Neural progenitor cell (in vitro differentiated cells): Measurements from ENCODE around the gene TUT1. TPM values are rescaled to one million over a fixed set of nuclear protein-coding genes. Genes with fewer than 3 reads are reported as not detected.
A peak's percentile ranks its signal among the peaks of the same experiment; 100 is the strongest.
"Not testable (repeated sequence)": the region's sequence is repeated elsewhere in the genome, so short reads cannot be mapped to it uniquely, and the experiment has no call there.

Source experiments
- DNase-seq: peaks from one replicate; pipeline ENCODE4 v3.0.0-alpha.2; 2016; ENCODE audit warnings: low spot score
- H2AFZ ChIP-seq: fragments of 200-600 bp; sonication (generic); replicated peaks from 2 replicates; pipeline ENCODE4 v1.6.1; 2016; ENCODE audit warnings: antibody characterized with exemption
- H3F3A ChIP-seq: fragments of 200-600 bp; sonication (generic); 2 replicates; pipeline ENCODE4 v1.6.1; 2016; ENCODE audit warnings: antibody characterized with exemption, low read depth
- H3K27ac ChIP-seq: fragments of 200-600 bp; sonication (generic); 2 replicates; pipeline ENCODE4 v1.5.1; 2016; ENCODE audit warnings: mild to moderate bottlenecking
- H3K27me3 ChIP-seq: fragments of 200-600 bp; sonication (generic); 2 replicates; pipeline ENCODE4 v1.6.1; 2016; ENCODE audit warnings: mild to moderate bottlenecking, moderate library complexity
- H3K36me3 ChIP-seq: fragments of 200-600 bp; sonication (generic); 2 replicates; pipeline ENCODE4 v1.5.1; 2016
- H3K4me1 ChIP-seq: fragments of 200-600 bp; sonication (generic); 2 replicates; pipeline ENCODE4 v1.6.1; 2016; ENCODE audit warnings: mixed run types
- H3K4me2 ChIP-seq: fragments of 200-600 bp; sonication (generic); 2 replicates; pipeline ENCODE4 v1.6.1; 2016
- H3K4me3 ChIP-seq: fragments of 200-600 bp; sonication (generic); 2 replicates; pipeline ENCODE4 v1.5.1; 2016
- H3K79me2 ChIP-seq: fragments of 200-600 bp; sonication (generic); 2 replicates; pipeline ENCODE4 v1.6.1; 2016; ENCODE audit warnings: low read depth
- H3K9ac ChIP-seq: fragments of 200-600 bp; sonication (generic); 2 replicates; pipeline ENCODE4 v1.6.1; 2016
- H3K9me3 ChIP-seq: fragments of 200-600 bp; sonication (generic); 2 replicates; pipeline ENCODE4 v1.5.1; 2016; ENCODE audit warnings: low read depth
- H4K20me1 ChIP-seq: fragments of 200-600 bp; sonication (generic); 2 replicates; pipeline ENCODE4 v1.6.1; 2016; ENCODE audit warnings: low read depth
- H3K27ac Mint-ChIP-seq: 3 replicates; pipeline ENCODE4 v1.8.0; 2021; ENCODE audit warnings: mixed read lengths
- H3K27me3 Mint-ChIP-seq: 2 replicates; pipeline ENCODE4 v1.8.0; 2022; ENCODE audit warnings: low read depth, mild to moderate bottlenecking, inconsistent platforms, moderate library complexity, mixed read lengths; ENCODE audit not compliant: insufficient read depth
- H3K36me3 Mint-ChIP-seq: 3 replicates; pipeline ENCODE4 v1.8.0; 2021; ENCODE audit warnings: mixed read lengths
- H3K4me1 Mint-ChIP-seq: 3 replicates; pipeline ENCODE4 v1.8.0; 2021; ENCODE audit warnings: mixed read lengths
- H3K4me3 Mint-ChIP-seq: 3 replicates; pipeline ENCODE4 v1.8.0; 2021; ENCODE audit warnings: mild to moderate bottlenecking, moderate library complexity, mixed read lengths
- H3K9me3 Mint-ChIP-seq: 3 replicates; pipeline ENCODE4 v1.8.0; 2020; ENCODE audit warnings: mixed read lengths
- CTCF ChIP-seq: fragments of 200-600 bp; sonication (generic); IDR thresholded peaks from 2 replicates; pipeline ENCODE4 v1.5.1; 2017; ENCODE audit warnings: antibody characterized with exemption, mild to moderate bottlenecking
- EZH2 ChIP-seq: fragments of 200-600 bp; sonication (generic); IDR thresholded peaks from 2 replicates; pipeline ENCODE4 v1.6.1; 2017; ENCODE audit warnings: antibody characterized with exemption, mild to moderate bottlenecking, moderate library complexity
- EZH2phosphoT487 ChIP-seq: fragments of 200-600 bp; sonication (generic); IDR thresholded peaks from 2 replicates; pipeline ENCODE4 v1.6.1; 2017; ENCODE audit warnings: antibody characterized with exemption
- total RNA-seq: library from RNA; depleted of rRNA; stranded (reverse); fragments of >200 nt; gene quantifications from 2 replicates; pipeline ENCODE4 v1.2.3, GENCODE V29; 2015; ENCODE audit warnings: low replicate concordance

TUT1 gene
- total RNA-seq, 1 donor from 2014 or later = 4.8 TPM

GRCh38 chr11:62573006-62573591, 18.2 kb downstream of the TUT1 start:
- TF ChIP-seq CTCF (no peak), EZH2 (no peak), EZH2phosphoT487 (no peak)
- H3K27ac Mint-ChIP-seq = peak overlapping the region; percentile 91
- Histone ChIP-seq H3K27me3 (no peaks in the 10 kb centered on the region), H3K9ac (peak overlapping the region; percentile 98), H4K20me1 (peaks cover 55% of the 10 kb centered on the region), H3K27ac (peak overlapping the region; percentile 87), H3F3A (peaks cover 46% of the 10 kb centered on the region), H3K4me1 (peaks cover 23% of the 10 kb centered on the region), H2AFZ (peak overlapping the region; percentile 78), H3K79me2 (peaks cover 56% of the 10 kb centered on the region), H3K4me3 (peak overlapping the region; percentile 100), H3K36me3 (peaks cover 10% of the 10 kb centered on the region), H3K9me3 (no peaks in the 10 kb centered on the region), H3K4me2 (peak overlapping the region; percentile 84)
- peak overlapping the region; percentile 99 for H3K4me3 Mint-ChIP-seq
- H3K9me3 Mint-ChIP-seq = no peaks in the 10 kb centered on the region
- H3K27me3 Mint-ChIP-seq = peaks cover 15% of the 10 kb centered on the region
- H3K4me1 Mint-ChIP-seq = peaks cover 38% of the 10 kb centered on the region
- peak; percentile 51 for DNase-seq
- peaks cover 40% of the 10 kb centered on the region for H3K36me3 Mint-ChIP-seq

DNA sequence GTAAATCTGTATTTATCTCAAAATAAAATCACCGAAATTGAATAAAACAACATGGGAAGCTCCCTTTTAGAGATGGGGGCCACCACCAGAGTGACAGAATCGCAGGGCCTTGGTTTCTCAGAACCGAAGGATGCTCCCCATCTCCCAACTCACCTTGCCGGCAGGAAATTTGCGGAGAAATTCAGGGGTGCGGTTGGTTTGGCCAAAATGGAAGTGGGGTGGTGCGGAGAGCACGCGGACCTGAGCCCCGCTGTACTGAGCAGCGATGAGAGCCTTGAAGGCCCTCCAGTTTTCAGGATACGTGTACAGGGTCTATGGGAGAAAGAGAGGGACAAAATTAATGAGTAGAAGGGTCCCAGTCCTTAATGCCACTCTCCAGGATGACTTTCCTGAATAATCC, 18.9 kb downstream of the TUT1 start:
- H3F3A ChIP-seq = peaks cover 47% of the 10 kb centered on the region
- TF ChIP-seq EZH2phosphoT487 (no peak), EZH2 (no peak), CTCF (no peak)
- peaks cover 10% of the 10 kb centered on the region for H3K36me3 ChIP-seq
- H3K27me3 ChIP-seq = no peaks in the 10 kb centered on the region
- no peak overlapping the region for H3K27ac ChIP-seq
- peaks cover 61% of the 10 kb centered on the region for H4K20me1 ChIP-seq
- H3K27ac Mint-ChIP-seq = no peak overlapping the region
- no peak for DNase-seq
- peaks cover 23% of the 10 kb centered on the region for H3K4me1 ChIP-seq
- no peaks in the 10 kb centered on the region for H3K9me3 ChIP-seq
- H3K4me2 ChIP-seq = peak overlapping the region; percentile 84
- peaks cover 40% of the 10 kb centered on the region for H3K36me3 Mint-ChIP-seq
- H3K9ac ChIP-seq = peak overlapping the region; percentile 98
- no peaks in the 10 kb centered on the region for H3K9me3 Mint-ChIP-seq
- H2AFZ ChIP-seq = no peak overlapping the region
- H3K79me2 ChIP-seq = peaks cover 63% of the 10 kb centered on the region
- peaks cover 15% of the 10 kb centered on the region for H3K27me3 Mint-ChIP-seq
- peak overlapping the region; percentile 99 for H3K4me3 Mint-ChIP-seq
- peaks cover 38% of the 10 kb centered on the region for H3K4me1 Mint-ChIP-seq
- H3K4me3 ChIP-seq = peak overlapping the region; percentile 100

GRCh38 chr11:62571493-62571892, 19.8 kb downstream of the TUT1 start:
- Histone ChIP-seq H3K9ac (peak overlapping the region; percentile 98), H3K79me2 (peaks cover 72% of the 10 kb centered on the region), H4K20me1 (peaks cover 71% of the 10 kb centered on the region), H3K27ac (peak overlapping the region; percentile 10), H3K36me3 (peaks cover 11% of the 10 kb centered on the region), H3F3A (peaks cover 56% of the 10 kb centered on the region), H3K4me2 (peak overlapping the region; percentile 84), H3K4me1 (peaks cover 23% of the 10 kb centered on the region)
- H3K9me3 Mint-ChIP-seq, DNase-seq, H3K27ac Mint-ChIP-seq, H3K27me3 ChIP-seq, H2AFZ ChIP-seq, H3K9me3 ChIP-seq, H3K4me3 ChIP-seq: not testable (repeated sequence)
- Mint-ChIP-seq H3K36me3 (peaks cover 46% of the 10 kb centered on the region), H3K4me3 (peak overlapping the region; percentile 62), H3K4me1 (peaks cover 38% of the 10 kb centered on the region), H3K27me3 (peaks cover 15% of the 10 kb centered on the region)

DNA sequence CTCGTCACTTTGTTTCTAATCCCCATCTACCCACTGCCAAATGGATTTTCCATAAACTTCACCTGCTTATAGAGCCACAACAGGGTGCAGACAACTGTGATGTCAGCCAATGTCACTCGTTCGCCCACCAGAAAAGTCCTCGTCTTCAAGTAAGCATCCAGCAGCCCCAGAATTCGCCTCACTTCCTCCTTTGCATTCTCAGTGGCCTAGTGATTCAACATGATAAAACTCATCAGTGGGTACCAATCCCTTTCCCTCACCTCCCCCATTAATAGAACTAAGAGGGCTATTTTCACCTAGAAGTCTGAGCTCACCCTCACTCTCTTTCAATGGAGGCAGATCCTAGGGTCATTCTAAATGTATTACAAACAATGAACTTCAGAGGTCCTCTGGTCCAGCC, 20.4 kb downstream of the TUT1 start:
- Histone ChIP-seq H3K4me2 (peak overlapping the region; percentile 84), H4K20me1 (peaks cover 76% of the 10 kb centered on the region), H3K79me2 (peaks cover 78% of the 10 kb centered on the region), H3K36me3 (peaks cover 17% of the 10 kb centered on the region), H3K27ac (peak overlapping the region; percentile 10), H3K4me1 (peaks cover 23% of the 10 kb centered on the region), H3F3A (peaks cover 62% of the 10 kb centered on the region)
- not testable (repeated sequence) for H3K27me3 ChIP-seq, DNase-seq, H3K27ac Mint-ChIP-seq, H3K9ac ChIP-seq, H3K9me3 Mint-ChIP-seq, H3K9me3 ChIP-seq, H2AFZ ChIP-seq, H3K4me3 ChIP-seq
- Mint-ChIP-seq H3K27me3 (peaks cover 15% of the 10 kb centered on the region), H3K4me1 (peaks cover 38% of the 10 kb centered on the region), H3K36me3 (peaks cover 52% of the 10 kb centered on the region), H3K4me3 (peak overlapping the region; percentile 60)
